ENCODE results near the gene COX5B.

DNA sequence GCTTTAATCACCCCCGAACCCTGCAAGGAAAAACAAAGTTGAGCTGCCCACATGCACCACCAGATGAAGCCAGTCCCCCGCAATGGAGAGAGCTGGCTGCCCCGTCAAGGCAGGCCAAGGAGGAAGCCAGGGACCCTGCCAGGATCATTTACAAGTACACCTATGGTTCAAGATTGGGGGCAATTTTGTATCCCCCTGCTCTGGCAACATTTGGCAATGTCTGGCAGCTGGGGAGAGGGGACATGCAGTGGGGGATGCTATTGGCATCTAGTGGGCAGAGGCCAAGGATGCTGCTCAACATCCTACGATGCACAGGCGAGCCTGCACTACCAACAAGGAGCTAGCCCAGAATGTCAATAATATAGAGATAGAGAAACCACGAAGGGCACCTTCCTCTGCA is 16.1 kb downstream of the COX5B start:
- TF ChIP-seq FOXK2 (IDR thresholded peaks at IDR 0.05) = no peak
- TF ChIP-seq USF1 (IDR thresholded peaks at IDR 0.05; ENCODE audit: borderline replicate concordance, extremely low read length, insufficient read depth, low read depth, low read length) = no peak
- TF ChIP-seq YY1 (IDR thresholded peaks at IDR 0.05; ENCODE audit: low read depth, low read length) = no peak
- TF ChIP-seq CBFB (IDR thresholded peaks at IDR 0.05; ENCODE audit: low read depth) = no peak
- no peak for TF ChIP-seq FOXM1 (IDR thresholded peaks at IDR 0.05; ENCODE audit: low read depth, low read length)
- no peak for TF ChIP-seq DPF2 (IDR thresholded peaks at IDR 0.05)
- no peak; the same call in 1 of the 2 replicates for TF ChIP-seq POLR2AphosphoS5 (IDR thresholded peaks at IDR 0.05; ENCODE audit: low read length)
- TF ChIP-seq SP1 (IDR thresholded peaks at IDR 0.05; ENCODE audit: low read depth, low read length) = no peak
